PC-3 (cell line): ENCODE measurements around the gene TSHZ2.

Experiments
- CTCF ChIP-seq: fragments of 300-600 bp; sonication (generic); conservative IDR thresholded peaks from 2 replicates; pipeline ENCODE4 v1.5.1; 2017; ENCODE audit warnings: antibody characterized with exemption, low read depth, mild to moderate bottlenecking, low read length
- EZH2 ChIP-seq: fragments of 300-600 bp; sonication (generic); IDR thresholded peaks from one replicate; pipeline ENCODE4 v1.6.1; 2017; ENCODE audit warnings: antibody characterized with exemption, mild to moderate bottlenecking, low read length; ENCODE audit not compliant: unreplicated experiment
- EZH2phosphoT487 ChIP-seq: fragments of 300-600 bp; sonication (generic); IDR thresholded peaks from 2 replicates; pipeline ENCODE4 v1.6.1; 2018; ENCODE audit warnings: mild to moderate bottlenecking, antibody characterized with exemption, low read length, borderline replicate concordance

GRCh38 chr20:53171065-53171464 lies 198.9 kb downstream of the TSHZ2 start:
- no peak for TF ChIP-seq CTCF
- TF ChIP-seq EZH2: no peak
- no peak for TF ChIP-seq EZH2phosphoT487
